ENCODE data around the gene TVP23C.
"Not testable (repeated sequence)": the region's sequence is repeated elsewhere in the genome, so short reads cannot be mapped to it uniquely, and the experiment has no call there.

Gene TVP23C

GRCh38 chr17:15526292-15527218, 36.7 kb downstream of the TVP23C start:
- not testable (repeated sequence) for H3K9ac ChIP-seq (ENCODE audit: low read length); H3K4me2 ChIP-seq (ENCODE audit: low read length); H3K9me2 ChIP-seq (ENCODE audit: low read depth, low read length); H2AFZ ChIP-seq (ENCODE audit: low read length); H3F3A ChIP-seq (ENCODE audit: insufficient read depth, low read length); H3K79me2 ChIP-seq (ENCODE audit: insufficient read depth, low read length); H3K36me3 ChIP-seq (ENCODE audit: insufficient read depth, low read length); H3K4me1 ChIP-seq (ENCODE audit: insufficient read depth, low read length, severe bottlenecking); H3K4me3 ChIP-seq (ENCODE audit: low read depth, low read length, poor library complexity, severe bottlenecking); H3K9me3 ChIP-seq (ENCODE audit: low read length); H3K27ac ChIP-seq (ENCODE audit: low read depth, low read length, poor library complexity, severe bottlenecking); H3K27me3 ChIP-seq (ENCODE audit: insufficient read depth, low read length); H4K20me1 ChIP-seq (ENCODE audit: insufficient read depth, low read length)
- TF ChIP-seq CTCF (IDR thresholded peaks at IDR 0.05; ENCODE audit: low read length) = peak; percentile 44; the same call in 1 of the 2 replicates

- not testable (repeated sequence) for H4K20me1 ChIP-seq (ENCODE audit: insufficient read depth, low read length)
Measured at GRCh38 chr17:15524990-15525985, 38.0 kb downstream of the TVP23C start.

GRCh38 chr17:15516150-15516549, 47.1 kb downstream of the TVP23C start:
- TF ChIP-seq EZH2 (IDR thresholded peaks at IDR 0.05; ENCODE audit: borderline replicate concordance, low read length) (no peak), CTCF (IDR thresholded peaks at IDR 0.05; ENCODE audit: low read length) (no peak)
- Histone ChIP-seq H3K27ac (ENCODE audit: low read depth, low read length, poor library complexity, severe bottlenecking) (no peak overlapping the region), H3K79me2 (ENCODE audit: insufficient read depth, low read length) (no peaks in the 10 kb centered on the region), H3K9ac (ENCODE audit: low read length) (no peak overlapping the region), H2AFZ (ENCODE audit: low read length) (no peak overlapping the region), H3K27me3 (ENCODE audit: insufficient read depth, low read length) (no peaks in the 10 kb centered on the region), H3K4me1 (ENCODE audit: insufficient read depth, low read length, severe bottlenecking) (no peaks in the 10 kb centered on the region), H4K20me1 (ENCODE audit: insufficient read depth, low read length) (no peaks in the 10 kb centered on the region), H3F3A (ENCODE audit: insufficient read depth, low read length) (no peaks in the 10 kb centered on the region), H3K9me3 (ENCODE audit: low read length) (no peaks in the 10 kb centered on the region), H3K4me2 (ENCODE audit: low read length) (no peak overlapping the region), H3K4me3 (ENCODE audit: low read depth, low read length, poor library complexity, severe bottlenecking) (no peak overlapping the region), H3K9me2 (ENCODE audit: low read depth, low read length) (no peaks in the 10 kb centered on the region), H3K36me3 (ENCODE audit: insufficient read depth, low read length) (no peaks in the 10 kb centered on the region)

More at GRCh38 chr17:15524990-15525985, 38.0 kb downstream of the TVP23C start:
- not testable (repeated sequence) for H2AFZ ChIP-seq (ENCODE audit: low read length); H3K27ac ChIP-seq (ENCODE audit: low read depth, low read length, poor library complexity, severe bottlenecking); H3K4me2 ChIP-seq (ENCODE audit: low read length); H3K4me3 ChIP-seq (ENCODE audit: low read depth, low read length, poor library complexity, severe bottlenecking); H3K9me2 ChIP-seq (ENCODE audit: low read depth, low read length); H3K27me3 ChIP-seq (ENCODE audit: insufficient read depth, low read length); H3K36me3 ChIP-seq (ENCODE audit: insufficient read depth, low read length); H3K9me3 ChIP-seq (ENCODE audit: low read length); H3K9ac ChIP-seq (ENCODE audit: low read length); H3F3A ChIP-seq (ENCODE audit: insufficient read depth, low read length); H3K4me1 ChIP-seq (ENCODE audit: insufficient read depth, low read length, severe bottlenecking); H3K79me2 ChIP-seq (ENCODE audit: insufficient read depth, low read length)
